HG03135 (cell line): ENCODE data around the gene SNX10.

ENCODE experiments used
- ATAC-seq: cut with Tn5 transposase; IDR thresholded peaks from one replicate; pipeline ENCODE4 v1.9.1; 2021; ENCODE audit warnings: mild to moderate bottlenecking, moderate library complexity; ENCODE audit not compliant: unreplicated experiment

SNX10 gene

DNA sequence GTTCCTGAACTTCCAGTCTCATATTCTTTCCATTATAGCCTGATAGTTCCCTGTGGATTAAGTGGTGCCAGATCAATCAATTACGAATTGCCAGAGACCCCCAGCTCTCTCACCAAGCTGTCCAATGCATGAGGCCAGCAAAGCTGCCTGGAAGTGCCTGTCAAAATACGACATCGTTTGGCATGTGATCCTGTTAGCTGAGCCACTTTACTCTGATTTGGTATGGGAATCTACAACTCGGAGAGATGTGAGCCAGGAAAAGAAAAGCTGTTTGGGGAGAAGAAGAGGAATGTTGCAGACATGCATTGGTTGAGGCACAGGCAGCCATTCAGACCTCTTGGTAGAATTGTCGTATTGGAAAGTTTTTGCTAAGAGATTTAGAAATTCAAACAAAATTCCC, 3.9 kb downstream of the SNX10 start:
- ATAC-seq = no peak

DNA sequence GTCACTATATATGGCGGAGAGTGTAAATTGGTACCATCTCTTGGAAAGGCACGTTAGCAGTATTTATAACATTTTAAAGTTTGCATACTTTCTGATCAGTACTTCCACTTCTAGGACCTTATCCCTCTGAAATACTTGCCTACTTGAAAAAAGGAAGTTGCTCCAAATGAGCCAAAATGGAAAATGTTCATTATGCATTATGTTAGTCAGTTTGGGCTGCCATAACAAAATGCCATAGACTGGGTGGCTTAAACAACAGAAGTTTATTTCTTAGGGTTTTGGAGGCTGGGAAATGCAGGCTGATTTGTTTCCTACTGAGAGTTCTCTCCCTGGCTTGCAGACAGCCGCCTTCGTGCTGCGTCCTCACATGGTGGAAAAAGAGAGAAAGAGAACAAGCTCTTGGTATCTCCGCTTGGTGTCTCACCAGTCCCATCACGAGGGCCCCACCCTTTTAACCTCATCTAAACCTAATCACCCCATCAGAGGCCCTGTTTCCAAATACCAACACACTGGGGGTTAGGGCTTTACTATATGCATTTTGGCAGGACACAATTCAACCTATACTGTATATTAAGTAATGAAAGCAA, 6.9 kb downstream of the SNX10 start:
- ATAC-seq = no peak

DNA sequence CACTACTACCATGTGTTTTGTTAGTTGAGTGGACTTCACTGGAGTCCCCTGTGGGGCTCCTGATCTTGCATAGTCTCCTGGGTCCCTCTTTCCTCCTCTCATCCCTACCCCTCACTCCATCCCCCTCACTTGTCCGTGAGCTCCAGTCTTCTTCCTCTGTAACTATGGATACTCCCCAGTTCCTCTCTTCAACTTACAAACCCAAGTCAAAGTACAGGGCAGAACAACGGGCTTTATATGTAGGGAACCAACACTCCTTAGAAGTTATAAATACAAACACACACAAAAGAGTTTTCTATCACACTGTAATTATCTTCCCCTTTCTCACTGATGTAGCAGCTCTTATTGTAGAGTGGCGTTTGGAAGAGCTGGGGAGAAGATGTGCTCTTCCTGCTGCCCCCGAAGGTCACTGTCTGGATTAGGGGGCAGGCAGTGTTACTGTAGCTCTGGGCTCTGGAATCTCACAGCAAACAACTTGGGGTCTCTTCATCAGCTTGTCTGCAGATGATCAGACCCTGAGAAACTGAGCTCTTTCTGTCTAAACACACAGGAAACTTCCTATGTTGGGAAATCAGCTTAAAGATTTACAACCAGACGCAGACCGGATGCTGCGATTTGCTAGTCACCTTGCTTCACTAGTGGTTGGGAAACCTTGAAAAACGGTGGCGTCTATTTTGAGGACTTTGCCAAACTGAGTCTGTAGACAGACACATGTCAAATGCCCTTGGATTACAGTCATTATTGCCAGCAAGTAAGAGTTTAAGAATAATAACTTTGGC, 13.6 kb downstream of the SNX10 start:
- no peak for ATAC-seq

DNA sequence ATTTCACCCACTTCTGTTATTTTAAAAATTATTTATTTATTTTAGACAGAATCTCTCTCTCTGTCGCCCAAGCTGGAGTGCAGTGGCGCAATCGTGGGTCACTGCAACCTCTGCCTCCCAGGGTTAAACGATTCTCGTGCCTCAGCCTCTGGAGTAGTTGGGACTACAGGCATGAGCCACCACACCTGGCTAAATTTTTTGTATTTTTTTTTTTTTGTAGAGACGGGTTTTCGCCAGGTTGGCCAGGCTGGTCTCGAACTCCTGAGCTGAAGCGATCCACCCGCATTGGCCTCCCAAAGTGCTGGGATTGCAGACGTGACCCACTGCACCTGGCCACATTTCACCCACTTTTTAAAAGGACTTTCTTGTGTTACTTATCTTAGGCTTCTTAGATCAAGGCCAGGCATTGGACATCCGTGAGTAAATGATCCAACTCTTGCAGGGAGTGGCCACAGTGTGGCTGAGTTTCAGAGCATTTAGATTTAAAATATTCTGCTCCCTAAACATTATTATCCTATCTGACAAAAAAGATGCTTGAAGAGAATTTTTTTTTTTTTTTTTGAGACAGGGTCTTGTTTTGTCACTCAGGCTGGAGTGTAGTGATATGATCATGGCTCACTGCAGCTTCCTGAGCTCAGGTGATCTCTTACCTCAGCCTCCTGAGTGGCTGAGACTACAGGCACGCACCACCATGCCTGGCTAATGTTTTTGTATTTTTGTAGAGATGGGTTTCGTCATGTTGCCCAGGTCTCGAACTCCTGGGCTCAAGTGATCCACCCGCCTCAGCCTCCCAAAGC, 14.4 kb downstream of the SNX10 start:
- no peak for ATAC-seq

DNA sequence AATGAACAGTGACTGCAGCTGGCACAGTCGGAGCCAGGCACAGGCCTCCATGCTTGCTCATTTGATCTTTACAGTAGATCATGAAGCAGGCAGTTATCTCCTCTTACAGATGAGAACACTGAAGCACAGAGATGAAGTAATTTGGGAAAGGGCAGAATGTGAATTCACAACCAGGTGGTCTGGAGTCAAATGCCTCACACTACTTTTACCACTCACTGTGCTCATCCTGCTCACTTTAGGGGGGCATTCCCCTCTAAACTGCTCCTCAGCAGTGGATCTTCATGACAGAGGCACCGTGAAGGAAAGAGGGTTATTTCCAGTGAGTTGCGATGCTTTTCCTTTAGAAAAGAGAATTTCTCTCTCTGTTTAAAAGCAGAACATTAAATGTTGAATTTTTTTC, 15.1 kb downstream of the SNX10 start:
- no peak for ATAC-seq

DNA sequence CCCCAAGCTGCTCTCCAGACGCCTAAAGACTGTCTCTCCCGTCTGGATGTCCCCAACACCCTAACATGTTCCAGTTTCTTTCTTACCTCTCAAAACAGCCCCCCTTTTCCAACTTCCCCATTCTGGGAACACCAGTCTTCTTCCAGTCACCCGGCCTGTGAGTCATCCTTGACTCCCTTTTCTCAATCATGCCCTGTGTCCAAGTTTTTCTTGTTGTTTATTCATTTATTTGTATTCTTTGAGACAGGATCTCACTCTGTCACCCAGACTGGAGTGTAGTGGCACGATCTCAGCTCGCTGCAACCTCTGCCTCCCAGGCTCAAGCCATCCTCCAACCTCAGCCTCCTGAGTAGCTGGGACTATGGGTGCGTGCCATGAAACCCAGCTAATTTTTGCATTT, 15.6 kb downstream of the SNX10 start:
- no peak for ATAC-seq

DNA sequence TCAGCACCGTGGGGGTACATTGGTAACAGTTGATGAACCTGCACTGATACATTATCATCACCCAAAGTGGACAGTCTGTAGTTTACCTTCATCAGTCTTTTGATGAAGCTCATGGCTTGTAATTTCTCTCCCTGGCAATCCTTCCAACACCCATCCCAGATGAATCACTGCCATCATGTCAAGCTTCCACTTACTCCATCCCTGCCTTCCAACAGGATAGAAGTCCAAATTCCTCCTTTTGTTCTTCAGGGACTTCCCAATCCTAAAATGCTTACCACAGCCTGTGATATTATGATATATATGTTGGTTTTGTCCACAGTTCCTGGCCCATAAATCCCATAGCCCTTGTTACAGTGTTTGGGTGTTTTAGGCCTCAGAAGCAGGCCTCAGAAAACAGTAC, 16.1 kb downstream of the SNX10 start:
- no peak for ATAC-seq

DNA sequence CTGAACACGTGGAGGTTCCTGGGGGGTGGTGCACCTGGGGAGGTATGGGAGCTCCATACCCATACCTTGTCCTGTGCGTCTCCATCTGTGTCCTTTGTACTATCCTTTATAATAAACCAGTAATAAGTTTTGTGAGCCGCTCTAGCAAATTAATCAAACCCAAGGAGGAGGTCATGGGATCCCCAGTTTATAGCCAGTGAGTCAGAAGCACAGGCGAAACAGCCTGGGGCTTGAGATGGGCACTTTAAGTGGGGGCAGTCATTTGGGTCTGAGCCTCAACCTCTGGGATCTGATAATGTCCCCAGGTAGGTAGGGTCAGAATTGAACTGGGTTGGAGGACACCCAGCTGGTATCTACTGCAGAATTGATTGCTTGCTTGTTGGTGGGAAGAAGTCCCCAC, 16.9 kb downstream of the SNX10 start:
- ATAC-seq = no peak

DNA sequence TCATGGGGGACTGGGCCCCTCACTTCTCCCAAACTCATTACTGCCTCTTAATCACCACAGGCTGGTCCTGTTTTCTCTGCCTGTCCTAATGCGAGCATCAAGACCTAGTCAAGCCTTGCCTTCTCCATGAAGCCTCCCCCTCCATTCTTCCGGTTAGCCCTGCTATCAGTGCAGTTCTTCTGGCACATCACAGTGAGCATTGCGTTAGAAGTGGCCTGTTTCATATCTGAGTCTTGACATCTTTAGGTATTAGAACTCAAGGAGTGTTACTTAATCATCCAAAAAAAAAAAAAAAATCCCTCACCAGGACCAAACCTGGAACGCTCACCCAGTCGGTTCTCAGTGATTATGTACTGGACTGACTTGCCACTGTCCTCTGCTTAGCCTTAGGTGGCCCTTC, 17.4 kb downstream of the SNX10 start:
- ATAC-seq = no peak

DNA sequence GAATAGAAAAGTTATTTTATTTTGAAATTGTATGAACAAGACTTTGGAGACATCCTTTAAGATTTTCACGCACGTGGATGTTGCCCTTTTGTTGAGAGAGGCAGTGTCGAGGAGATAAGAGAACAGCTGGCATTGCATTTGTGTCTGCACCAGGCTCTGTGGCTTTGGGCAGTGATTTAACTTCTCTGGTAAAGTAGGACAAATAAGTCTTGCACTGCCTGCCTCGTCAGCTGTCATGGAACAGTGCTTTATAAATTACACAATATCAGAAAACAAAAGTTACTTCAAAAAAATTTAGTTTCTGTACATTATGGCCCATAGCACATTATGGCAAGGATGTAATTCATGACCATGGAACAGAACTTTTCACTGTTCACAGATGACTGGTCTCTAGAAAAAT, 20.1 kb downstream of the SNX10 start:
- ATAC-seq = no peak

DNA sequence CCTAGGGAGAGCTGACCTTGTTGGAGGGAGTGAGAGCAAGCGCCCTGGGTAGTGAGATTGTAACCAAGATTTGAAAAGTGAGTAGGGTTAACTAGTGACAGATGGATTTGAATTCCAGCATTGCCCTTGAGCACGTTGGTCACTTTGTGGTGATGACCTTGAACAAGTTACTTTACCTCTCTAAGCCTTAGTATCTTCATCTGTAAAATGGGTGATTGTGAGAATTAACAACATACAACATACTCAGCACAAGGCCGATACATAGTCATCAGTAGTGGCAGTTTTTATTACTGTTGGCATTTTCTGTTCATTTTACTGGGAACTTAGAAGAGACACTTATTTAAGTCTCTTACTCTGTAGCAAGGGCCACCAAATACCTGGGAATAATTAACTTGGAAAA, 25.5 kb downstream of the SNX10 start:
- no peak for ATAC-seq

DNA sequence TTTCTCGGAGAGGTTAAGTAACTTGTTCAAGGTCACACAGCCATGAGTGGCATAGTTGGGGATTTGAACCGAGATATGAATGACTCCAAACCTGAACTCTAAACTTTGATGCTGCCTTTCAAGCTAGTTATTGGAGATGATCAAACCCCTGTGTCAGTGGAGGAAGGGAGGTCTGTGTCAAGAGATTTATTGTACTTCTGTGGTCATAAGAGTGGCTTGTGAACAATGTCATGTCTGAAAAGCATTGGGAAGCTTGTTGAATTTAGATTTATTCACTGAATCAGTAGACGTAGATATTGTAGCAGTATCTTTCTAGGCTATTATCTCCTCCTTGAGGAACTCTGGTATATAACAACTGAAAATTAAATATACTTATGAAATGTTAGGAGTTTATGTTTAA, 27.3 kb downstream of the SNX10 start:
- ATAC-seq = no peak

DNA sequence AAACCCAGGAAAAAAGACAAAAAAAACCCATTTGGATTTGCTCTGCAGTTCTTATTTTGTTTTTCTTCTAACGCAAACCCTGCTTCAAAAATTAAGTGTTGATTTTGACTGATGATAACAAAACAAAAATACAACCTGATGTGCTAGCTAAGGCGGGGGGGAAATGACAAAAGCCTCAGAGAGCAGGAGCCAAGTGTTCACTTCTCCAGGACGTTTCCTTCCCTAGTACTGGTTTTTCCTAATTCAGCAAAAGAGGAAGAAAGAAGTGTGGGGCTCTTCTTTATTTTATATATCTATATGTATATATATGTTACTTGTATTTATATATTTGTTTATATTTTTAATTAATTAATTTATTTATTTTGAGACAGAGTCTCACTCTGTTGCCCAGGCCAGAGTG, 28.0 kb downstream of the SNX10 start:
- ATAC-seq = no peak

DNA sequence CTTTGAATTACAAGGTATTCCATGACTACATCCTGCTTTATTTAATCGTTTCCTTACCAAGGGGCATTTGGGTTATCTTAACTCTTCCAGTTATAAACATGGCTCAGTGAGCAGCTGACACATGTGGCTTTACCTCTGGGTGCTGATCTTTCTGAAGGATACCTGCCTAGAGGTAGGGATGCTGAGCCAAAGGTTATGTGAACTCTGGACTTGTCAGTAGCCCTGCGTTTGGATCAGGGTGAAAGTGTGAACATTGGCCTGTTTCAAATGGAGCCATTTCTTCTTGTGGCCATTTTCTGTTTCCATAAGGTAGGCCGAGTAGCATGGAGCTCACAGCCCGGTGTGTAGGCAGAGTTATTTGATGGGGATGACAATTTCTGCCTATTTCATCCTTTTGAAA, 29.2 kb downstream of the SNX10 start:
- no peak for ATAC-seq

DNA sequence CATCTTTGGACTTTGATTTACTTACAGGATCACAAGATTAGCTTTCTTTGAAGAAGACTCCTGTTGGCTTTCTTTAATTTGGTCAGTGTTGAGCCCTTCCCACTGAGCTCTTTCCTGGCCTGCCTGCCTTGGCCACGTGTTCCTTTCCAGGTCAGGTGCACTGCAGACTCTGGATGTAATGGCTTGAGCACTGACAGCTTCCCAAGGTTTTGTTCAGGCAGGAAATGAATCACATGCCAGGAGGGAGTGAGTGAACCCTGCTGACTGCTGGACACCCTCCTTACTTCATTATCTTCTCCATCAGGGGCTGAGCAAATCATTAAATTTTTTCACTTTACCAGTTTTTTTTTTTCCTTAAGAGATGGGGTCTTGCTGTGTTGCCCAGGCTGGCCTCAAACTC, 29.8 kb downstream of the SNX10 start:
- no peak for ATAC-seq

DNA sequence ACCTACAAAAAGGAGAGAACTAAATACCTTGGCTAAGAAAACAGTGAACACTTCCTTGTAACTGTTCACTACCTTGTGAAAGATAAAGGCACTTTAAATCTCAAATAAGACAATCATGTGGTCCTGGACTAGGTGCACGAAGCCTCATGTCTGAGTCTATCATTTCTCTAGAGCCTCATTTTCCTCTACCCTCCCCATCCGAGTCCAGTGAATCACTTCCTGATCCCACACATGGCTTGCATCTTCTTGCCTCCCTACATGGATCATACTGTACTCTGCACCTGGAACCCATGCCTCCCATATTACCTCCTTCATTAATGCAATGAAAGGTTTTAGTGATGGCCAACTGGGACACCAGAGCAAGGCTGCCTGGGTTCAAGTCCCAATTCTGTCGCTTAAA, 34.5 kb downstream of the SNX10 start:
- no peak for ATAC-seq

DNA sequence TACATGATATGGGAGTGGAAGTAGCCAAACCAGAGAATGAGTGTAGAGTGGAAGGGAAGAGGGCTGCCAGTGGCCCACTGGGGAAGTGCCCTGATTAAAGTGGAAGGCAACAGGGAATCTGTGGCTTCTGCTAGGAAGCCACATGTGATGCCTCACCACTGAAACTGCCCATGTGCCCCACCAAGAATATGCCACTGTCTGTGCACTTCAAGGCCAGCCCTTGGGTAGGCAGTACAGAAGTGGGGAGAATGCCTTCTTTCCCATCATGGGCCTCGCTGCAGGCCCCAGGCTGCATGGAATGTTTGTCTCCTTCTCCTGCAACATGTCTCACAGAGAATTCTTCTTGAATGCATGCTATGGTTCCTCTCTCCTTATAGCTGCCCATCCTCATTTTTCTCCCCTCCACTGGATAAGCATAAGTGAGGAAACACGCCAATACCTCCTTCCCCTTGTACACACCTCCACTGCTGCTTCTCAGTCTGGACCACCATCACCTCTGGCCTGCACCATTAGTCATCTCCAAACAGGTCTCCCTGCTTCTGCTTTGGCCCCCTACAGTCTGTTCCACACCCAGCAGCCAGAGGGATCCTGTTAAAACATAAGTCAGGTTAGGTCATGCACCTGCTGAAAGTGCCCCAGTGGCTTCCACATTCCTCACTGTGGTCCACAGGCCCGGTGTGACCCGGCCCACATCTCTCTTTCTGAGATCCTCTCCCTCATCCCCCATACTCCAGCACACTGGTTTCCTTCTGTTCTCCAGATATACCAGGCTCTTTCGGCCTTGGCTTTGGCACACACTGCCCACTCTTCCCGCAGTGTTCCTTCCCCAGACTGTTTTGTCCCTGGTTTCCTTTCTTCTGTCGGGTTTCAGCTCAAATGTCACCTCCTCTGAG, 37.1 kb downstream of the SNX10 start:
- no peak for ATAC-seq

DNA sequence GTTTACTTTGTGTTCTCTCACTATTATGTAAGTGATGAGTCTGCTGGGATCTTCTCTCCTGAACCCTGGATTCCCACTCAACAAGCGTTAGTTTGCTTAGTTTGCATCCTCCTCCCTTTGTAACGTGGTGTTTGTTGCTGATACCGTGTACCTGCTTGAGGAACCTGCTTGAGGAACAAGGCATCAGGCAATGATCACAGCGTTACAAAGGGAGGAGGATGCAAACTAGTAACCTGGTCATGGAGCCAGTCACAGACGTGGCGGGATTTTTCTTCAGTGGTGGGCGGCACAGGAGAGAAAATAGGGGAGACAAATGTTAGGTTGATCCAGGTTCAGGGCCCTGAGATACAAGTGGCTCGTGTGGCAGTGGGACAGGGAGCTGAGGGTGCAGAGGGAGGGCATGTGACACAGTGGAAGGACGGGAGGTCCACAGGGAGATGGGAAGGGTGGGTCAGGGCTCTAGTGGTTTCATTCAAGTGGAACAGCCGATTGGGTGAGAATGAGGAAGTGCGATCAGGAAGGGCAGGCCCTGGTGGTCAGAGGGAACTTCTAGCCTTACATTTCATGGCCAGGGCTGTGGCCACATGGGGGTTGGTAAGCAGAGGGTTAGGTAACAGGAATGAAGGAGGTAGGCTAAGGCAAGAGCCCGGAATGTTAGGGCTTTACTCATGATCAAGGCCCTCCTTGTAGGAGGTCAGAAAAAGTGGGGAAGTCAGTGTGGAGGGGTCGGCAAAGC, 38.0 kb downstream of the SNX10 start:
- no peak for ATAC-seq

DNA sequence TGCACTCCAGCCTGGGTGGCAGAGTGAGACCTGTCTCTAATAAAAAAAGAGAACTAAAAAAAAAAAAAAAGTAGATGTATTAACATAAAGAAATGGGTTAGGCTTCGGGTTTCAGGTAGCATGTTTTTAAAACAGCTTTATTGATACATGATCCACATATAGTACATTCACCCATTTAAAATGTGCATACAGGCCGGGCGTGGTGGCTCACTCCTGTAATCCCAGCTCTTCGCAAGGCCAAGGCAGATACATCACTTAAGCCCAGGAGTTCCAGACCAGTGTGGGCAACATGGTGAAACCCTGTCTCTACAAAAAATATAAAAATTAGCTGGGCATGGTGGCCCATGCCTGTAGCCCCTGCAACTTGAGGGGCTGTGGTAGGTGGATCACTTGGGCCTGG, 39.5 kb downstream of the SNX10 start:
- ATAC-seq = no peak

DNA sequence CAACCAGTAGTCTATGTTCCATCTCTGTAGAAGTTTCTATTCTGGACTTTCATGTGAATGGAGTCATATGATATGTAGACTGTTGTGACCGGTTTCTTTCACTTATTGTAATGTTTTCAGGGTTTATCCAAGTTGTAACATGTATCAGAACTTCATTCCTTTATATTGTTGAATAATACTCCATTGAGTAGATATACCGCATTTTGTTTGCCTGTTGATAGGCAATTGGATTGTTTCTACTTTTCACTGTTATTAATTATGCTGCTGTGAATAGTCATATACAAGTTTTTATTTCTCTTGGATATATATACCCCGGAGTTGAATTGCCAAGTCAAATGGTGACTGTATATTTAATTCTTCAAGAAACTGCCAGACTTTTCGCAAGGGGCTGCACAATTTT, 40.1 kb downstream of the SNX10 start:
- ATAC-seq = no peak
